Measurements from ENCODE around the gene PARN.

DNA sequence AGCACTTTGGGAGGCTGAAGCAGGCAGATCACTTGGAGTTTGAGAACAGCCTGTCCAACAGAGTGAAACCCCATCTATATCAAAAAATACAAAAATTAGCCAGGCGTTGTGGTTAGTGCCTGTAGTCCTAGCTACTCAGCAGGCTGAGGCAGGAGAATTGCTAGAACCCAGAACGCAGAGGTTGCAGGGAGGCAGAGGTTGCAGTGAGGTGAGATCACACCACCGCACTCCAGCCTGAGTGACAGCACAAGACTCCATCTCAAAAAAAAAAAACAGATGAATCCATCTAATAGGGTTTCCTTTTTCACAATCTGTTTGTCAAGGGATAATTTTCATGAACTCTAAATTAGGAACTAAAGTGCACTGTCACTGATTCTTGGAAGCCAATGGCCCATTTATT lies 99.0 kb downstream of the PARN start:
- no peak for TF ChIP-seq EZH2 (optimal IDR thresholded peaks at IDR 0.05; ENCODE audit: low read depth, low read length)
- TF ChIP-seq, protein P1, sequence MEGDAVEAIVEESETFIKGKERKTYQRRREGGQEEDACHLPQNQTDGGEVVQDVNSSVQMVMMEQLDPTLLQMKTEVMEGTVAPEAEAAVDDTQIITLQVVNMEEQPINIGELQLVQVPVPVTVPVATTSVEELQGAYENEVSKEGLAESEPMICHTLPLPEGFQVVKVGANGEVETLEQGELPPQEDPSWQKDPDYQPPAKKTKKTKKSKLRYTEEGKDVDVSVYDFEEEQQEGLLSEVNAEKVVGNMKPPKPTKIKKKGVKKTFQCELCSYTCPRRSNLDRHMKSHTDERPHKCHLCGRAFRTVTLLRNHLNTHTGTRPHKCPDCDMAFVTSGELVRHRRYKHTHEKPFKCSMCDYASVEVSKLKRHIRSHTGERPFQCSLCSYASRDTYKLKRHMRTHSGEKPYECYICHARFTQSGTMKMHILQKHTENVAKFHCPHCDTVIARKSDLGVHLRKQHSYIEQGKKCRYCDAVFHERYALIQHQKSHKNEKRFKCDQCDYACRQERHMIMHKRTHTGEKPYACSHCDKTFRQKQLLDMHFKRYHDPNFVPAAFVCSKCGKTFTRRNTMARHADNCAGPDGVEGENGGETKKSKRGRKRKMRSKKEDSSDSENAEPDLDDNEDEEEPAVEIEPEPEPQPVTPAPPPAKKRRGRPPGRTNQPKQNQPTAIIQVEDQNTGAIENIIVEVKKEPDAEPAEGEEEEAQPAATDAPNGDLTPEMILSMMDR (IDR thresholded peaks at IDR 0.05; ENCODE audit: low read length) = no peak
- TF ChIP-seq EZH2phosphoT487 (IDR thresholded peaks at IDR 0.05; ENCODE audit: low read length) = no peak

Measured in MM.1S (cell line).